NCI-H1092 (cell line): ENCODE results near the gene IDS.
"Not testable (repeated sequence)": the region's sequence is repeated elsewhere in the genome, so short reads cannot be mapped to it uniquely, and the experiment has no call there.

Source experiments
- DNase-seq: peaks from one replicate; lab custom pipeline; 2025; lab: John Stamatoyannopoulos, UW

Gene IDS, protein sequence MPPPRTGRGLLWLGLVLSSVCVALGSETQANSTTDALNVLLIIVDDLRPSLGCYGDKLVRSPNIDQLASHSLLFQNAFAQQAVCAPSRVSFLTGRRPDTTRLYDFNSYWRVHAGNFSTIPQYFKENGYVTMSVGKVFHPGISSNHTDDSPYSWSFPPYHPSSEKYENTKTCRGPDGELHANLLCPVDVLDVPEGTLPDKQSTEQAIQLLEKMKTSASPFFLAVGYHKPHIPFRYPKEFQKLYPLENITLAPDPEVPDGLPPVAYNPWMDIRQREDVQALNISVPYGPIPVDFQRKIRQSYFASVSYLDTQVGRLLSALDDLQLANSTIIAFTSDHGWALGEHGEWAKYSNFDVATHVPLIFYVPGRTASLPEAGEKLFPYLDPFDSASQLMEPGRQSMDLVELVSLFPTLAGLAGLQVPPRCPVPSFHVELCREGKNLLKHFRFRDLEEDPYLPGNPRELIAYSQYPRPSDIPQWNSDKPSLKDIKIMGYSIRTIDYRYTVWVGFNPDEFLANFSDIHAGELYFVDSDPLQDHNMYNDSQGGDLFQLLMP

DNA sequence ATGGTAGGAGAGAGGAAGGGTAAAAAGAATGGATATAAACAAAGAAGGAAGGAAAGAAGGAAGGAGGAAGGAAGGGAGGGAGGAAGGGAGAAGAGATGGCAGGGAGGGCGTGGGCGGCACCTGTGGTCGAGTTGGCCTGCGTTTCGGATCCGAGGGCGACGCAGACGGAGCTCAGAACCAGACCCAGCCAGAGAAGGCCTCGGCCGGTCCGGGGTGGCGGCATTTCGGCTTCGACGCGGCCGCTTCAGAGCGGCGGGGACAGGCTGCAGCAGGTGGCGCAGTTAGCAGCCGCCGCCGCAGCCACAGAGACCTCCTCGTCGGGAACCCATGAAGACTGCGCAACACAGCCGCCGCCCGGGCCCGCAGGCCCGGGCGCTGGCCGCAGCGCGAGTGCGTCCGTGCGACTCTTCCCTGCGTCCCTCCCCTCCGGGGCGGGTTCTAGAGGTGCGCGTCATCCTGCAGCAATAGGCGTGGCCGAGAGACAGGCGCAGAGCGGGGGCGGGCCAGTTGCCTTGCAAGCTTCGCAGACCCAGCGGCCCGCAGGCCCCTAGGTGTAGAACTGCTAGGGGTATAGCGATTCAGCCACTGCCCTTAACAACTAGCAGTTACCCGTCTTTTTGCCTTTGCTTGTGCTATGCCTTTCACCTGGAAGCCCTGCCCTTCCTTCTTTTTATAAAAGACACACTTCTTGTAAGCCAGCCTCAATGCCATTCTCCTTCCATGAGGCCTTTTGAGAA is at the start of gene IDS:
Gene IDS, minus strand, starts transcription at position 392 of the 737 bp plus-strand sequence. Its CDS starts 169 bp downstream, at position 223.
- DNase-seq: peak; percentile 87

DNA sequence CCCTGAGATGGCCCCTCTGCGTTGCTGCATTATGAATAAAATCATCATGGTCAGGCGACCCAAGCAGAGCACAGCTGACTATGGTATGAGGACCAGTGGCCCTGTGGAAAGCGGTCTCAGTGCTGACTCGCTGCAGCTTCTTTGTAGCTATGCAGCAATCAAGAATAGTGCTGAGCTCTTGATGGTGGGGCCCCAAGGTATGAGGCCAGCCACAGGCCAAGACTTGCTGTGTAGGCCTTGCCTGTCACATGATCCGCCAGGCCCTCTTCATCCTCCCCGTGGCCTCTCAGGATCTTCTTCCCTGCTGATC is 46.8 kb upstream of the IDS start:
- DNase-seq: not testable (repeated sequence)

GRCh38 chrX:149551245-149551938 is 46.3 kb upstream of the IDS start:
- DNase-seq: not testable (repeated sequence)

- not testable (repeated sequence) for DNase-seq
These were observed 45.3 kb upstream of the IDS start for GRCh38 chrX:149550454-149550853.

GRCh38 chrX:149549701-149550100 is 44.6 kb upstream of the IDS start, which contains the start of gene HSFX3:
Gene HSFX3 (minus strand): TSS chrX:149549924. CDS start chrX:149549852, 72 bp downstream.
- not testable (repeated sequence) for DNase-seq

- not testable (repeated sequence) for DNase-seq
These were observed 42.7 kb upstream of the IDS start for GRCh38 chrX:149547782-149548181.

DNA sequence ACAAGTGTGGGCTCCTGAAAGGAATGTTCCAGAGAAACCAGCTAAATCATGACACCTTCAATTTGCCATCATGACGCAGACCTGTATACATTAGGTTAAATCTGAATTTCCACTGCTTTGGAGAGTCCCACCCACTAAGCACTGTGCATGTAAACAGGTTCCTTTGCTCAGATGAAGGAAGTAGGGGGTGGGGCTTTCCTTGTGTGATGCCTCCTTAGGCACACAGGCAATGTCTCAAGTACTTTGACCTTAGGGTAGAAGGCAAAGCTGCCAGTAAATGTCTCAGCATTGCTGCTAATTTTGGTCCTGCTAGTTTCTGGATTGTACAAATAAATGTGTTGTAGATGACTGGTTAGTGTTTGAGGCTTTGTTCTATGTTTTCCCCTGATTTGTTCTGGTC is 41.9 kb upstream of the IDS start:
- DNase-seq: not testable (repeated sequence)

- DNase-seq: not testable (repeated sequence)
These were observed 40.7 kb upstream of the IDS start for GRCh38 chrX:149545545-149546543.

DNA sequence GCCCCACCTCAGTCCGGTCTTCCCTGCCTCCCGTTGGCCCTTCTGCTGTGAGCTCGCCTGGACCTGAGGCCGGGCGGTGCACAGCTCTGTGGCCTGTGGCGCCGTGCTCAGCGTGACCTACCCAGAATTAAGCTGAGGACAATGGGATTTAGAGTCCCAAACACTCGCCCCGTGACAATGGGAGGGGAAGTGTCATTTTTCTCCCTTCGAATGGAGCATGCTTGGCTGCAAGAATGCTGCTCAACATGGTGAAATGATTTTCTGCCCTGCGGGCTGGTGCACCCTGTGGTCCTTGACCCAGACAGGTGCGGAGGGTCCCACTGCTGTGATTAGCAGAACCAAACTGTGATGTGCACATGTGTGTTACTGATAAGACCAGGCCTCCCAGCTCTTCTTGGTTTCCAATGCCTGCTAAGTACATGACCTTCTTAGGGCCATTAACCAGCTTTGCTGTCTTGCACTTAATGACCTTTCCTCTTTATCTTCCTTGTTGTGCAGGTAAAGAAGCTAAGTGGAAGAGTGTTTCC is 36.5 kb upstream of the IDS start:
- DNase-seq: no peak

- DNase-seq: peak; percentile 95
These were observed 35.8 kb upstream of the IDS start, which contains the start of gene EOLA1 for GRCh38 chrX:149540621-149541520. Gene EOLA1 (plus strand): TSS chrX:149541012. CDS start chrX:149545631, 4,619 bp downstream.

- DNase-seq: peak; percentile 94
These were observed 35.1 kb upstream of the IDS start for GRCh38 chrX:149540131-149540620.

DNA sequence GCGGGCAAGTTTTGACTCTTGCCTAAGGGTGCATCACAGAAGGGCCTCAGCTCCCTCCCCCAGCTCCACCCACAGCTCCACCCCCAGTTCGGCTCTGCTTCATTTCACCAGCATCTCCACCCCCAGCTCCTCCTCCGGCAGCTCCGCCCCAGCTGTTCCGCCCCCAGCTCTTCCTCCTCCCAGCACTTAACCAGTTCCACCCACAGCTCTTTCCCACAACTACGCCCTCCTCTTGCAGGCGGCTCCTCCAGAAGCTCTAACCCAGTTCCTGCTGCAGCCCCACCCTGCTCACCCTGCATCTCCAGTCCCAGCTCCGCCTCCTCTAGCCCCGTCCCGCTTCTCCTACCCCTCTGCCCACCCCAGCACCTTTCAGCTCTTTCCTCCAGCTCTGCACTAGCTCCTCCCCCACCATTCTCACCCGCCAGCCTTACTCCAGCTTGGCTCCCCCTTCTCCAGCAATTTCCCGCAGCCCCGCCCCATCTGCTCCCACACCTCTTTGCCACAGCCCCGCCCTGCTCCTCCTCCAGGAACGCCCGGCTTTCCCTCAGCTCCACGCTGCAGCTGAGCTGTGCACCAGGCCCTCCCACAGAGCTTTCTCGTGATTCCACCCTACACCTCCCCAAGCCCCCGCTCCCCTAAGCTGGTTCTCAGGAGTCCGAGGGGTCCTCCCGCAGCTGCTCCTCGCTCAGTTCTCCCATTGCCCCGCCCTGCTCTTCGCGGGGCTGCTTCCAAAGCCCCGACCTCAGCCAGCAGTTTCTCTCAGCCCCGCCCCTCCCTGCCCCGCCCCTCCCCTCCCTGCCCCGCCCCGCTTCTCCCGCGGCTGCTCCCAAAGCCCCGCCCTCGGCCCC is 34.4 kb upstream of the IDS start:
- peak; percentile 78 for DNase-seq

DNA sequence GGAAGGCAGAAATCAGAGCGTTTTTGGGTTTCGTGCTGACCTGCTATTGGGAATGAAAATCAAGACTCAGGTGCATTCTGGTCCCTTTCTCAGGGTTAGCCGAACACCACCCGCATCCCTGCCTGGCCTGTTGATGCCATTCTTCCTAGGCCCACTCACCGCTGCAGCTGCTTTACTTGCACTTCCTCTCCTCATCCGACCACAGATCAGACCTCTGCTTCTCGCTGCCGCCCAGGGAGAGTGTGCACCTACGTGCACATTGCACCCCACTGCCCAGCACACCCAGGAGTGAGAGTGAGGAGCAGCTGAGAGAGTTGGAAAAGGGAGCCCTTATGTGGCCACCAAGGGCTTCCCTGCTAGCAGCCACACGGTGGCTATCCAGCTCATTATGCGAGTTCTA is 32.4 kb upstream of the IDS start:
- DNase-seq: not testable (repeated sequence)

DNA sequence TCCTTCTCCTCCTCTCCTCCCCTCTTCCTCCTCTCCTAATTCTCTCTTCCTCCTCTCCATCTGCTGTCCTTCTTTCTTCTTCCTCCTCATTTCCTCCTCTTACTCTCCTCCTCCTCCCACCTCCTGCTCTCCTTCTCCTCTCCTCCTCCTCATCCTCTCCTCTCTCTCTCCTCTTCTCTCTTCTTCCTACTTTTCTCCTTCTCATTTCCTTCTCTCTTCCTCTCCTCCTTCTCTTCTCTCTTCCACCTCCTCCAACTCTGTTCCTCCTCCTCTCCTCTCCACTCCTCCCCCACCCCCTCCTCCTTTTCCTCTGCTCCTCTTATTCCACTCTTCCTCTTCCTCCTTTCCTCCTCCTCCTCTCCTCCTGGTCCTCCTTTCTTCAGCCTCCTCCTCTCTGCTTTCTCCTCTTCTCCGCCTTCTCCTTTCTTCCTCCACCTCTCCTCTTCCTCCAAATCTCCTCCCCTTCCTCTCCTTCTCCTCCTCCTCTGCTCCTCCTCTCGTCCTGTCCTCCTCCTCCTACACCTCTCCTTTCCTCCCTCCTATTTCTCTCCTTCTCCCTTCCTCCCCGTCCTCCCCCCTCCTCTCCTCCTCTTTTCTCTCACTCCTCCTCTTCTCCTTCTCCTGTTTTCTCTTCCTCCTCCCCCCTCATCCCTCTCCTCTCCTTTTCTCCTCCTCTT is 30.0 kb upstream of the IDS start:
- not testable (repeated sequence) for DNase-seq

DNA sequence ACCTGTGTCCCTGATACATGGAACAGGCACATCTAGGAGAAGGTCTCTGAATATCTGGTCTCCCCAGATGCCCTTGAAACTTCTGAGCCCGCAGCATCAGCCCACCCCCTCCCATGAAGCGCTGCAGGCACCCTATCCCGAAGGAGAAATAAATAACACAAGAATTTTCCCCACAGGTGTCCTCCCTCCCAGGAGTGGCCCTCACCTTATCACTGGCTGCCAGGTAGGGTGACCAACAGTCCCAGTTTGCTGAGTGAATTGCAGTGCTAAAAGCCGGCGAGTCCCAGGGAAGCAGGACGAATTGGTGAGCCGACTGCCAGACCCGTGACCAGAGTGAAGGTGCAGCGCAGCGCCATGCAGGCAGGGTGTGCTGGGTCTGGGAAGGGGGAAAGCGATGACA is 28.9 kb upstream of the IDS start:
- DNase-seq: not testable (repeated sequence)

GRCh38 chrX:149532868-149533267 is 27.8 kb upstream of the IDS start:
- DNase-seq: not testable (repeated sequence)

GRCh38 chrX:149531599-149531998 is 26.5 kb upstream of the IDS start:
- no peak for DNase-seq

GRCh38 chrX:149528381-149528780 is 23.3 kb upstream of the IDS start:
- DNase-seq: no peak
